Adipose tissue (tissue), 3 donors: ENCODE data around the gene COPS9. TPM values are rescaled to one million over a fixed set of nuclear protein-coding genes. Genes with fewer than 3 reads are reported as not detected.

ENCODE experiments used
- H3K27ac ChIP-seq: one replicate; pipeline ENCODE4 v1.5.1; 2013; ENCODE audit warnings: low read depth, low read length
- WGBS, 3 donors: extraction: QIAGEN DNeasy Blood & Tissue Kit; methylation state at CpG; one replicate each; pipeline ENCODE4 v1.1.7; 2013; 5-methylcytosine and 5-hydroxymethylcytosine counted together
- polyA plus RNA-seq, 3 donors: library from polyadenylated mRNA; stranded (reverse); fragments of 200-250 nt; gene quantifications; one replicate each; pipeline ENCODE4 v1.2.3, GENCODE V29; 2013
- donor health status: healthy with polysubstance abuse.
- donor health status: Bipolar disorder and iron deficiency.
- donor health status: healthy.

COPS9 gene
- polyA plus RNA-seq, 3 donors: 149 to 446 (median 335) TPM

- H3K27ac ChIP-seq: no peak within 1 kb of the TSS
- WGBS, 3 donors: 54 to 69% (median 61%) methylated on average over 5 of the region's 5 CpGs
Observed at GRCh38 chr2:240140511-240140910, 4.4 kb upstream of the COPS9 start, which contains the start of gene OTOS. TSS of gene OTOS (minus strand) at chr2:240140658. CDS start at chr2:240140326, 332 bp downstream.

- 64 to 67% (median 67%) methylated on average over 14 of the region's 14 CpGs for WGBS, 3 donors
- H3K27ac ChIP-seq: no peak overlapping the region
Observed at GRCh38 chr2:240139666-240140393, 3.7 kb upstream of the COPS9 start.

GRCh38 chr2:240139011-240139441 lies 2.9 kb upstream of the COPS9 start:
- no peak overlapping the region for H3K27ac ChIP-seq
- WGBS, 3 donors: 87 to 89% (median 88%) methylated on average over 14 to 15 of the region's 15 CpGs

GRCh38 chr2:240138254-240138984 lies 2.3 kb upstream of the COPS9 start:
- 69 to 81% (median 76%) methylated on average over 9 of the region's 9 CpGs for WGBS, 3 donors

GRCh38 chr2:240137596-240138253 lies 1.6 kb upstream of the COPS9 start:
- 88 to 92% (median 89%) methylated on average over 19 of the region's 19 CpGs for WGBS, 3 donors

More at GRCh38 chr2:240138254-240138984, 2.3 kb upstream of the COPS9 start:
- H3K27ac ChIP-seq: no peak overlapping the region

GRCh38 chr2:240136671-240137292 lies 677 bp upstream of the COPS9 start:
- WGBS, 3 donors: 27 to 34% (median 32%) methylated on average over 34 to 36 of the region's 36 CpGs
- no peak overlapping the region for H3K27ac ChIP-seq

More at GRCh38 chr2:240137596-240138253, 1.6 kb upstream of the COPS9 start:
- no peak overlapping the region for H3K27ac ChIP-seq

GRCh38 chr2:240135706-240136012 lies 446 bp downstream of the COPS9 start:
- 0 to 2% (median 1%) methylated on average over 17 of the region's 17 CpGs for WGBS, 3 donors
- no peak overlapping the region for H3K27ac ChIP-seq

GRCh38 chr2:240134956-240135520 lies 1.1 kb downstream of the COPS9 start:
- 73 to 84% (median 83%) methylated on average over 15 of the region's 15 CpGs for WGBS, 3 donors
- no peak overlapping the region for H3K27ac ChIP-seq

- no peak overlapping the region for H3K27ac ChIP-seq
- 82 to 94% (median 90%) methylated on average over 6 of the region's 6 CpGs for WGBS, 3 donors
Observed at GRCh38 chr2:240134466-240134865, 1.6 kb downstream of the COPS9 start.

- no peak overlapping the region for H3K27ac ChIP-seq
- WGBS, 3 donors: 72 to 90% (median 89%) methylated on average over 10 of the region's 10 CpGs
Observed at GRCh38 chr2:240133401-240133800, 2.7 kb downstream of the COPS9 start.

GRCh38 chr2:240132651-240132980 lies 3.5 kb downstream of the COPS9 start:
- WGBS, 3 donors: 92 to 96% (median 96%) methylated on average over 5 of the region's 5 CpGs
- H3K27ac ChIP-seq: no peak overlapping the region

- no peak overlapping the region for H3K27ac ChIP-seq
- WGBS, 3 donors: 86 to 96% (median 92%) methylated on average over 22 of the region's 22 CpGs
Observed at GRCh38 chr2:240131941-240132650, 4.0 kb downstream of the COPS9 start.

GRCh38 chr2:240131296-240131695 lies 4.8 kb downstream of the COPS9 start:
- H3K27ac ChIP-seq: no peak overlapping the region

GRCh38 chr2:240130393-240131195 lies 5.5 kb downstream of the COPS9 start:
- WGBS, 3 donors: 90 to 92% (median 92%) methylated on average over 23 of the region's 23 CpGs

More at GRCh38 chr2:240131296-240131695, 4.8 kb downstream of the COPS9 start:
- 86 to 96% (median 93%) methylated on average over 16 of the region's 16 CpGs for WGBS, 3 donors

GRCh38 chr2:240129731-240130392 lies 6.2 kb downstream of the COPS9 start:
- WGBS, 3 donors: 94 to 95% (median 94%) methylated on average over 22 of the region's 22 CpGs

More at GRCh38 chr2:240130393-240131195, 5.5 kb downstream of the COPS9 start:
- H3K27ac ChIP-seq: no peak overlapping the region

GRCh38 chr2:240129311-240129710 lies 6.8 kb downstream of the COPS9 start:
- H3K27ac ChIP-seq: no peak overlapping the region
- 89 to 94% (median 91%) methylated on average over 7 of the region's 7 CpGs for WGBS, 3 donors

More at GRCh38 chr2:240129731-240130392, 6.2 kb downstream of the COPS9 start:
- no peak overlapping the region for H3K27ac ChIP-seq
